Parathyroid adenoma (tissue), 2 donors: ENCODE results near the gene FAM174B.

Experiments used
- H2AFZ ChIP-seq: fragments of 300-600 bp; sonication (generic); one replicate; pipeline ENCODE4 v1.7.0; 2017; ENCODE audit warnings: antibody characterized with exemption, mild to moderate bottlenecking
- H3K27ac ChIP-seq: fragments of 300-600 bp; sonication (generic); one replicate; pipeline ENCODE4 v1.7.0; 2017
- H3K27me3 ChIP-seq: fragments of 300-600 bp; sonication (generic); one replicate; pipeline ENCODE4 v1.7.0; 2017; ENCODE audit warnings: low read length; ENCODE audit not compliant: control insufficient read depth, insufficient read depth
- H3K36me3 ChIP-seq: fragments of 300-600 bp; sonication (generic); one replicate; pipeline ENCODE4 v1.7.0; 2017; ENCODE audit warnings: low read length; ENCODE audit not compliant: control insufficient read depth, insufficient read depth
- H3K4me1 ChIP-seq: fragments of 300-600 bp; sonication (generic); one replicate; pipeline ENCODE4 v1.7.0; 2017; ENCODE audit warnings: control low read depth
- H3K4me2 ChIP-seq: fragments of 300-600 bp; sonication (generic); one replicate; pipeline ENCODE4 v1.7.0; 2017; ENCODE audit warnings: low read length
- H3K4me3 ChIP-seq: fragments of 300-600 bp; sonication (generic); one replicate; pipeline ENCODE4 v1.7.0; 2017; ENCODE audit warnings: low read depth, low read length
- H3K79me2 ChIP-seq: fragments of 300-600 bp; sonication (generic); one replicate; pipeline ENCODE4 v1.7.0; 2017; ENCODE audit warnings: control low read depth
- H3K9ac ChIP-seq: fragments of 300-600 bp; sonication (generic); one replicate; pipeline ENCODE4 v1.7.0; 2017; ENCODE audit warnings: mild to moderate bottlenecking
- H3K9me3 ChIP-seq: fragments of 300-600 bp; sonication (generic); one replicate; pipeline ENCODE4 v1.7.0; 2017; ENCODE audit warnings: low read length; ENCODE audit not compliant: control insufficient read depth
- TF ChIP-seq, protein P1 (sequence below): fragments of 300-600 bp; sonication (generic); IDR thresholded peaks from one replicate; pipeline ENCODE4 v1.7.0; 2017; ENCODE audit warnings: antibody characterized with exemption, mild to moderate bottlenecking
- donor health status: primary hyperparathyroidism.

The FAM174B gene

GRCh38 chr15:92667287-92667904 lies 11.8 kb upstream of the FAM174B start:
- Histone ChIP-seq H3K79me2 (no peaks in the 10 kb centered on the region), H3K4me3 (no peak overlapping the region), H3K4me1 (no peaks in the 10 kb centered on the region), H2AFZ (no peak overlapping the region), H3K9me3 (no peaks in the 10 kb centered on the region), H3K27me3 (no peaks in the 10 kb centered on the region), H3K36me3 (no peaks in the 10 kb centered on the region), H3K9ac (no peak overlapping the region), H3K4me2 (no peak overlapping the region), H3K27ac (no peak overlapping the region)
- TF ChIP-seq, protein P1, sequence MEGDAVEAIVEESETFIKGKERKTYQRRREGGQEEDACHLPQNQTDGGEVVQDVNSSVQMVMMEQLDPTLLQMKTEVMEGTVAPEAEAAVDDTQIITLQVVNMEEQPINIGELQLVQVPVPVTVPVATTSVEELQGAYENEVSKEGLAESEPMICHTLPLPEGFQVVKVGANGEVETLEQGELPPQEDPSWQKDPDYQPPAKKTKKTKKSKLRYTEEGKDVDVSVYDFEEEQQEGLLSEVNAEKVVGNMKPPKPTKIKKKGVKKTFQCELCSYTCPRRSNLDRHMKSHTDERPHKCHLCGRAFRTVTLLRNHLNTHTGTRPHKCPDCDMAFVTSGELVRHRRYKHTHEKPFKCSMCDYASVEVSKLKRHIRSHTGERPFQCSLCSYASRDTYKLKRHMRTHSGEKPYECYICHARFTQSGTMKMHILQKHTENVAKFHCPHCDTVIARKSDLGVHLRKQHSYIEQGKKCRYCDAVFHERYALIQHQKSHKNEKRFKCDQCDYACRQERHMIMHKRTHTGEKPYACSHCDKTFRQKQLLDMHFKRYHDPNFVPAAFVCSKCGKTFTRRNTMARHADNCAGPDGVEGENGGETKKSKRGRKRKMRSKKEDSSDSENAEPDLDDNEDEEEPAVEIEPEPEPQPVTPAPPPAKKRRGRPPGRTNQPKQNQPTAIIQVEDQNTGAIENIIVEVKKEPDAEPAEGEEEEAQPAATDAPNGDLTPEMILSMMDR = no peak

- Histone ChIP-seq H3K27ac (no peak overlapping the region), H3K27me3 (no peaks in the 10 kb centered on the region), H3K4me2 (no peak overlapping the region), H3K4me1 (no peaks in the 10 kb centered on the region), H3K4me3 (no peak overlapping the region), H3K9me3 (no peaks in the 10 kb centered on the region), H2AFZ (no peak overlapping the region), H3K36me3 (no peaks in the 10 kb centered on the region), H3K79me2 (no peaks in the 10 kb centered on the region), H3K9ac (no peak overlapping the region)
- TF ChIP-seq, protein P1 = no peak
Observed at GRCh38 chr15:92666780-92667179, 11.2 kb upstream of the FAM174B start.

DNA sequence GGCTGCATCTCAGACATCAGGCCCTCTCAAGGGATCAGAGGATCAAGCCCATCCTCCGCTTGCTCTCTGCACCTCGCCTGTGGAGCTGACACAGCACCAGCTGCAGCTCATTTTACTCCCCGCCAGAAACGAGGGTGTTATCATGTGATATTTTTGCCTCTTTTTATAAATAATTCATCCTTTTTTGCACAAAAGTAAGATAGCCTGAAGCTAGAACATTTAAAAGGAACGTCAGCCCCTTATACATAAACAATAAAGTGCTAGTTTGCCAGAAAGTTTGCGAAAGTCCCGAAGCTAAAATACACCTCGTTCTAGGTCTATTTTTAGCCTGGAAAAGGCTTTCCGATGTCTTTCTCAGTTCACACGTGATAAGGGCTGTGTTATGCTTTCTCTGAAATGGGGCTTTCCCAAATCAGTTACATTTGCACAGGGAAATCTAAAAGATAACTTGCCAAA lies 9.6 kb upstream of the FAM174B start:
- no peak overlapping the region for H3K27ac ChIP-seq
- H3K9ac ChIP-seq = no peak overlapping the region
- H3K4me2 ChIP-seq = peak overlapping the region; percentile 40
- no peak overlapping the region for H3K4me3 ChIP-seq
- TF ChIP-seq, protein P1 = no peak
- no peaks in the 10 kb centered on the region for H3K4me1 ChIP-seq
- no peaks in the 10 kb centered on the region for H3K36me3 ChIP-seq
- H3K79me2 ChIP-seq = no peaks in the 10 kb centered on the region
- H2AFZ ChIP-seq = no peak overlapping the region
- H3K27me3 ChIP-seq = no peaks in the 10 kb centered on the region
- H3K9me3 ChIP-seq = no peaks in the 10 kb centered on the region

DNA sequence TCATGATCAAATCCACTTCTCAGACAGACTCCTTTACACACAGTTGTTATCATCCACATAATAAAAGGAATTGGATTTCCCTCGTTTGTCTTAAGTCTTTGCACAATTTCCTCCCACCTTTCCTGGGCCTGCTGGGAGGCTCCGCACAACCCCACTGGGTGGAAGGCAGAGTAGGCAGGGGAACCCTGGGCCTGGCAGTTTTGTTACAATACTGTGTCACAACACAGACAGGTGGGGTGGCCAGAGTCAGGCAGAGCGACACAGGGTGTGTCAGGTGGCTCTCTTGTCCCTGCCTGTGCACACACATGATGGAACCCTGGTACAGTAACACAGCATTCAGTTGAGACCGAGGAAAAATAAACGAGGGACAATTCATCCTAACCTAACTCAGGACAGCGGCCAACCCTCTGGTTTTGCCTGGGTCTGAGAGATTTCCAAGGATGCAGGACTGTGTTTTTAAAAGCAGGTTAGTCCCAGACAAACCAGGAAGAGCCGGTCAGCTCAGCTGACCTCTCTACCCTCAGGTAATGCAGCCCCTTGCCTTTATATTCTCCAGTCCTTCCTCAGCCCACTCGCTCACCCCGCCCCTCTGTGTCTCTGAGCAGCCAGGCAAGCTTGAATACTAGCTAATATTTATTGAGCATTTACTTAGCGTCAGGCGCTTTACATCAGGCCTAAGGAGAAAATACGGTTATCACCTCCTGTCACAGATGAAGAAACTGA lies 8.8 kb upstream of the FAM174B start:
- Histone ChIP-seq H3K36me3 (no peaks in the 10 kb centered on the region), H3K4me2 (no peak overlapping the region), H3K27ac (no peak overlapping the region), H3K4me1 (no peaks in the 10 kb centered on the region), H2AFZ (no peak overlapping the region), H3K4me3 (no peak overlapping the region), H3K9ac (no peak overlapping the region), H3K79me2 (no peaks in the 10 kb centered on the region), H3K9me3 (no peaks in the 10 kb centered on the region), H3K27me3 (no peaks in the 10 kb centered on the region)
- TF ChIP-seq, protein P1 = no peak
